NCI-H2081 (cell line): ENCODE results near the gene ZBTB16.
"Not testable (repeated sequence)": the region's sequence is repeated elsewhere in the genome, so short reads cannot be mapped to it uniquely, and the experiment has no call there.

ENCODE experiments used
- DNase-seq, 2 experiments: peaks; one replicate each; lab custom pipeline; 2025; lab: John Stamatoyannopoulos, UW

Gene ZBTB16

DNA sequence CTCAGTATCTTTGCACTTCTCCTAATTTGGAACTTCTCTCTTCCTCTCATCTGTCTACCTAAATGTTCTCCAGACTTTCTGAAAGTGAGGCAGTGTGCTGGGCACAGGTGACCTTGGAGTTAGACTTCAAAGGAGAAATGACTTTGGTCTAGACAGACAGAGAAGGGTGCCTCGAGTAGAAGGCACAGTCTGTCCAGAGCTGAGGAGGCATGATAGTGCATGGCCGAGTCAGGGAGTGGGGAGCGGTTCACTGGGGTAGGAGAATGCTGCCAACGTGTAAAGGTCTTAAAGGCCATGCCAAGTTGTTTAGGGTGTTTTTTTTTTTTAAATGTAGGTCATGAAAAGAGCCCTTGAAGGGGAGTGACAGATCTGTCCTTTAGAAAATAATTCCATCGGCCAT, 17.3 kb upstream of the ZBTB16 start:
- DNase-seq = no peak

DNA sequence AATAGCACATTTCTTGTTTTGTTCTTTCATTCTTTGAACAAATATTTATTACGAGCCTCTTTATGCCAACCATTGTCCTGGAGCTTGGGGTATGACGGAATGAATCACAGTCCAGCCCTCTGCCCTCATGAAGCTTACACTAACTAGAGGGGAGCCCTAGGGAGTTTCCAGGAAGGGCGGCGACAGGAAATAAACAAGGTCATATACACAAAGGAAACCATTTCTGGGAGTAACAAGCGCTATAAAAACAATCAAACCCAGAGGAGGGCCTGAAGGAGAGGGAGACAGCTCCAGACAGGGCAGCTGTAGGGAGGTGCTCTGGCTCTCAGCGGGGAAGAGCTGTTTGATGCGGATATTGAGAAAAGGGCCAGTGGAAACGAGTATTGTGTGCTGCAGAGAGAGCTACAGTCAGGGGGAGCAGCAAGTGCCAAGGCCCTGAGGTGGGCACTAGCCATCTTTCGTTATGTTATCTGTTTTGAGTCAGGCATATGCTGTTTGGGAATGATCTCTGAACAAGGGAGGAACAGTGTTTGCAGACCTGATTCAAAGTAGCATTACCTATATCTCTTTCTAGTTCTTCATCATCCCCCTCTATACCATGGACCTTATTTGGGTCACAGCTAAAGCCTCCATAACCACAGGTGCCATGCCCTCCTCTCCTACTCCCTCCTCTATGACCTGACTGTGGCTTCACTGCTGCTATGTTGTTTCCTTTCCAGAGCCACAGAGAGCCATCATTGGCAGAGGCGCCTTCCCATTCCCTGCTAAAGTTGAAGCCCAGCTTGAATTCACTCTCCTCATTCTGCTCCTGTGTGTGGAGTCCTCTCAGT, 15.3 kb upstream of the ZBTB16 start:
- no peak for DNase-seq

DNA sequence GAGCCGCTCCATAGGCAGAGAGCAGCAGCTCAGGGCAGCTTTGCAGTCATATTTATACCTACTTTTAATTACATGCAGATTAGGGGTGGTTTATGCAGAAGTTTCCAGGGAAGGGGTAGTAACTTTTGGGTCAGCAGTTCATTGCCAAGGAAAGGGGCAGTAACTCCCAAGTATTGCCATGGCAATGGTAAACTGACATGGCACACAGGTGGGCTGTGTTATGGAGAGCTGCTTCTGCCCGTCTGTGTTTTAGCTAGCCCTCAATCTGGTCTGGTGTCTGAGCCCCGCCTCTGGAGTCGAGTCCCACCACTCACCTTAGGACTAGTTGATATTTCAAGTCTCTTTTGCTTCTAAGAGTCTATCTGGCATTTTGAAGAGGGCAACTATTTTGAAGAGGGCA, 12.2 kb upstream of the ZBTB16 start:
- DNase-seq = no peak

DNA sequence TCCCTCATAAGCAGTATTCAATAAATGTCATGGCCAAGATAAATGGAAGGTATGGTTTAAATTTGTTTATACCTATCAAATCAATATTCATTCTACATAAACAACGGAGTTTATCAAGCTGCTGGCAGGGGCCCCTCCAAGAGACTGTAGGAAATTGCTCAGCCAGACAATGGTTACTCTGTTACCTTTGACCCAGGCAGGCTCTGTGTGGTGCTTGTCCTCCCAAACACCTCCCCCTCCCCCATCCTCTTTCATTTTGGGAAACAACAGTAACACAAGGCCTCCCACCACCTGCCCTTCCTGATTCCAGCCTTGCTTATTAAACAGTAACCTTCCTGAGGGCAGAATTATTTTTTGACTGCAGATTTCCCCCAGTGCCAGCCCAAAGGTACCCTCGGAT, 10.5 kb upstream of the ZBTB16 start:
- DNase-seq = no peak

DNA sequence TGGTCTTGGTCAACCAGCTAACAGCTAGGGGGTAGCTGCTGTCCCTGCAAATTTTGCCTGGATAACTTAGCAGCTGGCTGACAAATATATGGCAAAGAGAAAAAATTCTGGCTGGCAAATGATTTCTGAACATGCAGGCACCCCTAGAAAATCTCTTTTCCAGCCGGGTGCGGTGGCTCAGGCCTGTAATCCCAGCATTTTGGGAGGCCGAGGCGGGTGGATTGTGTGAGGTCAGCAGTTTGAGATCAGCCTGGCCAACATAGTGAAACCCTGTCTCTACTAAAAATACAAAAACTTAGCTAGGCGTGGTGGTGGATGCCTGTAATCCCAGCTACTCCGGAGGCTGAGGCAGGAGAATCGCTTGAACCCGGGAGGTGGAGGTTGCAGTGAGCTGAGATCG, 9.7 kb upstream of the ZBTB16 start:
- DNase-seq = not testable (repeated sequence)

DNA sequence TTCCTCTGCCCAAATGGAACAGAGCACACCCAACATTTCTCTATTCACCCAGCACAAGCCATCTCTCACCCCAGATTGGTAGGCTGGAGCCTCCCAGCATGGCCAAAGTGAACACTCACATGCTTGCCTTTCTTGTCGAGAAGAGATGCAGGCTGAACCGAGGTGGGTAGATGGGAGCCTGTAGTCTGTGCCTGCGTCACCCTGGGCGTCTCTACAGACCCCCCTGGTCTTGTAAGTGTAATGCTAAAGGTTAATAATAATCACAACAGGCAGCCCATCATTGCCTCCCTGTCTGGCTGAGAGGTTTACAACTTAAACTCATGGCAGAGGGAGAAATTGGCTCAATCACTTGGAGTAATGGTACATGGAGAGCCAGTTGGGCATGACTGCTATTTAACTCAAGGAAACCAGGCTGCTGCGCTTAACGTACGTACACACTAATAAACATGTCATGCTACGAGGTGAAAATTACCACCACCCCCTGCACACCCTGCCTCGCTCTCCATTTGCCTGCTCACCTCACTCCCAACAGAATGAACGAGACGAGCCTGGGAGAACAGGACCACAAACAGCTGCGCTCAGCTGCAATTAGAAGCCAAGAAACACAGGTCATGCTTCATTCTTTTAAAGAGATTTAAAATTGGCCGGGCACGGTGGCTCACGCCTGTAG, 9.1 kb upstream of the ZBTB16 start:
- DNase-seq = peak; percentile 9 to 23

DNA sequence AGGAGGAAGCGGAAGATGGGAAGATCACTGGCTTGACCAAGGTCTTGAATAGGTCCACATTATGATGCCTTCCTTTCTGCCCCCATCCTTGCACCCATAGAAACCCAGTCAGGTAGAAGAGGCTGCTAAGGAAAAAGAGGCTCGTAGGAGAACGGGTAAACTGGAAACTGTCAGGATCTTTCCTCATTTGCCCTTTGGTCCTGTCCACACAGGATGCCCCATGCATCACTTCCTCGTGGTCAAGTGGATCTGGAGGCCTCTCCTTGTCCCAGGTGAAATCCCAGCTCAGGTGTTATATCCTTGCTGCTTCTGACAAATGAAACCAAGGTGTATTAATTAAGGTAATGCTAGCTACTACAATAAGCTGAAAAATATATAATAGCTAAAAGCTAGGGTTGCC, 8.0 kb upstream of the ZBTB16 start:
- no peak for DNase-seq

DNA sequence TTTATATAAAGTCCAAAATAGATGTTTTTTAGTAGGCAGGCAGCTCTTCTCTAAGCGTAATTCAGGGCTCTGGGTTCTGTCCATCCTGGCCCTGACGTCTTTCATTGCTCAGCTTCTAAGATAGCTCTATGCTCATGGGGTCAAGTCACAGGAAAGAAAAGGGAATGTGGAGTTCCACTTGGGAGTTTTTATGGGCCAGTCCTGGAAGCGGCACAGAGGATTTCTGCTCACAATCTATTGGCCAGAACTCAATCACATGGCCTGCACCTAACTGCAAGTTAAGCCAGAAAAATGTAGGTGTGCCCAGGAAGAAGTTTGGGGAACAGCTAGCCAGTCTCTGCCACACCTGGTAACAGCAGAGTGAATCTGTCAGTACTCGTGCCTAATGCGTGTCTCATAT, 7.4 kb upstream of the ZBTB16 start:
- DNase-seq = no peak

DNA sequence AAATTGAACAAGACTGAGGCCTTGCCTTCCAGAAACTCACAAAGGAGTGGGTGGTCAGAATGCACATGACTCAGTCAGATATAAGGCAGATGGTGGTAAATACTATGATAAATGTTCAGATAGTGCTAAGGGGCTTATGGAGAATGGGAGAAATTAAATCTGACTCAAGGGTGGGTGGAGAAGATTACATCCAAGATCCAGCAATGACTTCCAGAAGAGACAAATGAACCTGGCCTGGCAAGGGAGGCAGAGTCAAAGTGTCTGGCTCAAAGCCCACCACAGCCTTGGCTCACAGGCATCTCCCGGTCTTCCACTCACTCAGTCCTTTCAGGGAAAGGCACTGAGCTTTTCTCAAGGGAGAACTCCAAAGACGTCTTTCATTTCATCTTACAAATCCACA, 6.1 kb upstream of the ZBTB16 start:
- DNase-seq = no peak

DNA sequence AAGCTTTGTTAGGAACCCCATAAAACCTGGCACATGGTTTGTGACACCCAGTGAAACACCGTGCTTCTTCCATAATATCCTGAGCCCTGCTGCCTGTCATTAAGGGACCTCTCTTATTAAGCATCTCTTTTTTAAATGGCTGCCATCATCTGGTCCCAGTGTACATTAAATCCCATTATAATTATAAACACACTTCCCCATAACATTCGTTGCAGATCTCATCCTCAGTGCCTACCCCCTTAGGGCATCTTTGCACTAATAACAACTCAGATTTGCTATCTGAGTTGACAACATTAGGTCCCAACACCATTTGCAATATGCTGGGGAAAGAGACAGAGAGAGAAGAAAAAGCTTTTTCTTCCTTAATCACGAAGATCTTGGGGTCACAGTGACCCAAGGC, 4.7 kb upstream of the ZBTB16 start:
- no peak for DNase-seq

DNA sequence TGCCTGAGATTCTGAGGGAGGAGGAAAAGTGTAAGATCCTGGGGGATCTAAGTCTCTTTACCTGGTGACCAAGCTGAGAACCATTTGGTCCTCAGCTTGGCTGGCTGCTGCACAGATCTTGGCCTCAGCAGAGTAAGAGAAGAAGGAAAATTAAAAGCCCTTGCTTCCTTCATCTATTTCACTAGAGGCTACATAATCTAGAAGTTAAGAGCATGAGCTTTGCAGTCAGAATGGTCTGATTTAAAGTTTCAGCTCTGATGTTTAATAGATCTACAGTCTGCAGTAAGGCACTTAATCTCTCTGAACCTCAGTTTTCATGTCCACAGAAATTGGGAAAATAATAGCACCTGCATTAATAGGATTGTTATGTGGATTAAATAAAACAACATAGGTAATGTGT, 3.1 kb upstream of the ZBTB16 start:
- DNase-seq = no peak

DNA sequence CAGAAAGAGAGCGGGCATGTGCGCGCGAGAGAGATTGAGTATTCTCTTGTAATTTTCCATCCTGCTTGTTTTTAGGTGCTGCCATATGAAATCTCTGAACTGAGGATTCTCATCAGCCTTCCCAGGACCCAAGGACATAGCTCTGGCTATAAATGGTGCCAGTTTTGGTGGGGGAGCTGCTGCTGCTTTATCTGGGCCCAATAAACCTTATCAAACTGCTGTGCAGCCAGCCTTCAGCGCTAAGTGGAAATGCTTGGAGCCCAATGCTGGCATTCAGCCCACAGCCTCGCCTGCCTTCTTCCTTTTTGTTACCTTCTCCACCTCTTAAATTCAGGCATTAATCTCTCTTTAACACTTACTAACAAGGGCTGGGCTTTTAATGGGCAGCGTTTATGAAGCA, 2.4 kb upstream of the ZBTB16 start:
- no peak for DNase-seq

DNA sequence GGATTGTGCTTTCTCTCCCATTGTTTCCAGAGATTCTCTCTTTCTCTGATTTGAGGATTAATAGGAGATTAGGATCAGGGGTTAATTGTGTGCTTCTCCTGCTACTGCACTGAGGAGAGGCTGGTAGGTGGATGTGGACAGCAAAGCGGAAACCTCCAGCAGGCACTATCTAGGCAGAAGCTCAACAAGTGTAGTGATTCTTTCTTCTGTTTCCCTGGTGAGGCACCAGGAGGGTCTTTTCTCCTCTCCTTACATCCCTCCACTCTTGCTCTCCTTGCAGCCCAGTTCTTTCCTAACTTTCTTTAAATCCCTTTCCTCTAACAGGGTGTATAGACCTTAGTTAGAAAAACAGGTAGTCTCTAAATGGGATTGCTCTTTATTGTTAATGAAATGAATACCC, 1.9 kb upstream of the ZBTB16 start:
- DNase-seq = no peak

DNA sequence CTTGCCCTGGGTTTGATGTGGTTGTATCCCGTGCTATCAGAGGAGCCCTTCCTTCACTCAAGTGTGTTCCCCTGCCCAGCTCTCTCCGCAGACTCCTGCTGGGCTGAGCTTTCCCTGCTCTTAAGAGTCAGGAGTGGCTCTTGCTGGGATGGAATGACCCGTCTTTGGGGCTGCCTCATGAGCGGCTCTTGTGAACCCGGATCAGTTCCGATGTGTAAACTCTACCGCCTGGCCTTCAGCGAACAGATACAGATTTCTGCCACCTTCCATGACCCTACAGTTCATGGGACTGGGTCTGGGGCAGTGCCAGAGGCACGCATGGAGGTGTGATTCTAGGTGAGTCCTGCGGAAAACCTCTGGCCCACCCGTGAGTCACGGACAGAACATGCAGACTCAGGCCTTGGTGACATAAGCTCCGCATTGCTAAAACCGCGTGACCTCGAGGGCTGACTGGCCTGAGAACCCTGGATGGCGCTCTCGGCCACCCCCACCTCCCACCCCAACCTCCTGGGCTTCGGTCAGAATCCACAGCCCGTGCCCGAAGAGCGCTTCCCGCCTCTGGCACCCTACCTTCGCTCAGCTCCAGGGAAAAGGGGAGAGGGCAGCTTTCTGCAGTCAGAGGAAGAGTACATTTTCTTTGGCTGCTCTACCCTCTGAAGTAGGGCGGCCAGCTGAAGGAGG, 1.3 kb upstream of the ZBTB16 start:
- DNase-seq = no peak

DNA sequence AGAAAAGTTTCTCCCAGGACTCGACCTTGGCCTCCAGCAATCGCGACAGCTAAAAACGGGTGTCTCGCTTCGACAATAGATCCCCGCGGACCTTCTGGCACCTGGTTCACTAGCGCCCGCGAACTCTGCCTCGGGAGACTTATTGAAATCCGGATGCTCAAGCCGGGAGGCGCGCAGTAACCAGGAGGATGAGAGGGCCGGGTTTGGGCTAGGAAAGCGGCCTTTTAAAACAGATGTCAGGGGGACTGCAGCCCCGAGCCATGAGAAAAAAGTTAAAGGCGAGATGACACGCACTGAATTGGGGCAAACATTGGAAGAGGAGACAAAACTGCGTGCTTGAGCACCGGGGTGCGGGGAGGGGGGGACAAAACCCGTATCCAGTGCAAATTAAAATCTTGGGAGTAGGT, 637 bp upstream of the ZBTB16 start:
- DNase-seq = no peak

DNA sequence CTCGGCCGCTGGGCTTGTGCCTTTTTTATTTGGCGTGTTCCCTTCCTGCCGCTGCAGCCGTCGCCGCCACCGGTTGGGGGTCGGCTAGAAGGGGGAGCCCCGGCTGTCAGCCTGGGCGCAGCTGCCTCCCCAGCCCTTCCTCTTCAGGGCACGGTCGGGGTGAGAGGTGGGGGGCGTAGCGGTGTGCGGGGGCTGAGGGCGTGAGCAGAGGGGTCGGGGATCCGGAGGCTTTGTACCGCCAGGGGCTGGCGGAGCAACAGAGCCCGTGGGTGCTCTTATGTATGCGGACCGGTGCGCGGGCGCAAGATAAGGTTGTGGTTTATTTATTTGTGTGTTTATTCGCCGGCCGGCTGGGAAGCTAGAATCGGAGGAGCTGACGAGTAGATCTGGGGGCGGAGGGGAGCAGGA, 477 bp downstream of the ZBTB16 start:
- DNase-seq = no peak

DNA sequence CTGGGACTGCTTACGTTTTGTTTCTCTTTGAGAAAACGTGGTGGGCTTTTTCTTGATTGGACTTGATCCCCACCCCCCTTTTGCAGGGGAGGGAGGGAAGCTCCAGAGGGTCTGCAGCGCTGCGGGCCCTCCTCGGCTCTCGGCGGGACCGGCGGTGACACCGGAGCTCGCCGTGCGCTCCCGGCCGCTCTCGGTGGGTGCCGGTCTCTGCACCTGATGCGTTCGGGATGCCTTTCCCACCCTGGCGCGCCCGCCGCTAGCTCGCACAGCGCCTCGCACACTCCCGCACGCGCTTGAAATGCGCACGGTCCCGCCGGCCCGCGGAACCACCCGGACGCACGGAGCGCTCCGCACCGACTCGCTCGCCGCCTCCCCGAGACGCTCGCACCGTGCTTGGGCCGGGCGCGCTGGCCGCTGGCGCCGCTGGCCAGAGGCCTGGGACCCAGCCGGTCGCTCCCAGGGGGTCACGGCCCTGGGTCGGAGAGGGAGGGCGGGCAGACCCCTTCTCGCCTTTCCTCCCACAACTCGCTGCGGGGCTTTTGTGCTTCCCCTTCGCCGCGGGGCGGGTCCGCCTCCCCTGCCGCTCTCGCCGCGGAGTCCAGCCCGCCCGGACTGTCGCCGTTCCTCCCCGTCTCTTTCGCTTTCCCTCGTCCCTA, 1.0 kb downstream of the ZBTB16 start:
- peak in 1 of 2 experiments; percentile 7 for DNase-seq

DNA sequence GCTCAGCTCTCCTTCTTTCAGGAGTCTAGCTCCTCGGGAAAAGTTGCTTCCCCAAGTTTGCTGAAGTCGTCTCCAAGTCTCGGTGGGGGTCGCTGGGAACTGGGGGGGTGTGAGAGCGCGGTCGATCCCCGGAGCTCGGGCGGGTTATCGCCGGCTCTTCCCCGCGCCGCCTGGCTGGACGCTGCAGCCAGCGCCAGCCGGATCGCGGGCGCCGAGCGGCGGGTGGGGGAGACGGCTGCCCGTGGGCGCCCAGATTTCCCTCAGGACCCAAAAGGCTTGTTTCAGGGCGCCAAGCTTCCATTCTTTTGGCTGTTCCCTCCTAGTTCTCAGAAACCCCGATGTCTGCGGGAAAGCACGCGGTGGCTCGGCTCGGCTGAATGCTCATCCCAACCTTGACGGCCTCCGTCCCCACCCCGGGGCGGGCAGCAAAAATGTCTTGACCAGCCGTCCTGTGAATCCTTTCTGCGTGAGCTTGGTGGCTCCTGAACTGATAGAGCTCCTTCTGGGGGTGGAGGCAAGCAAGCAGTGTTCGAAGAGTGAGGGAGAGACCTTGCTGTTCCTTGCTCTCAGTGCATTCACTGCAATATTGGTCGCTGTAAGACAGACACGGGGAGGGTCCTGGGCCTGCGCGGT, 1.7 kb downstream of the ZBTB16 start:
- no peak for DNase-seq

DNA sequence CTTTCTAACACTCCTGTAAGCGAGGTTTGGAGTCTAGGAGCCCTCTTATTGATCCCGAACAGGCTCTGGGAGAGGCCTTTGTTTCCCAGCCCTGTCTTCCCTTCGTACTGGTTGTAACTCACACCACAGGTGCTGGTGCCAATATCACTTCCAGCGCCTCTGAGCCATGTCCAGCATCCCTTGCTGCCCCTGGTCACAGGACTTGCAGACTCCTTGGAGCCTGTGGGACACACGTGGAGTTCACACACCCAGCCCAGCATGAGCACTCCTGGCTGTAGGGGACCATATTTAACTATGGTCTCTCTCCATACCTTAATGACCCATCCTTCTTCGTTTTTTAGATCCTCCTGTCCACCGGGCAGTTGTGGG, 2.2 kb downstream of the ZBTB16 start:
- no peak for DNase-seq

DNA sequence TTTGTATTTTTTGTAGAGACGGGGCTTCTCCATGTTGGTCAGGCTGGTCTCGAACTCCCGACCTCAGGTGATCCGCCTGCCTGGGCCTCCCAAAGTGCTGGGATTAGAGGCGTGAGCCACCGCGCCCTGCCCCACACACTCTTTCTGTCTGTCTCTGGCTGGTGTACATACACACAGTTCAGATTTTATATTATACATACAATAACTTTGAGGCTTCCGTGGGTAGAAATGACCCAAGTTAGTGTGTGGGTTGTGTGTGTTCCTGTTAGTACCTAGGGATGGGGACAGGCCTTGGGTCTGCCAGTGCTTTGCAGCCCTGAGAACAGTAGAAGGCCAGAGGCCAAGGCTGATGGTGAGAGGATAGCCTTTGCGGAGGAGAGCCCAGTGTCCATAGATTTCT, 2.8 kb downstream of the ZBTB16 start:
- DNase-seq = no peak

DNA sequence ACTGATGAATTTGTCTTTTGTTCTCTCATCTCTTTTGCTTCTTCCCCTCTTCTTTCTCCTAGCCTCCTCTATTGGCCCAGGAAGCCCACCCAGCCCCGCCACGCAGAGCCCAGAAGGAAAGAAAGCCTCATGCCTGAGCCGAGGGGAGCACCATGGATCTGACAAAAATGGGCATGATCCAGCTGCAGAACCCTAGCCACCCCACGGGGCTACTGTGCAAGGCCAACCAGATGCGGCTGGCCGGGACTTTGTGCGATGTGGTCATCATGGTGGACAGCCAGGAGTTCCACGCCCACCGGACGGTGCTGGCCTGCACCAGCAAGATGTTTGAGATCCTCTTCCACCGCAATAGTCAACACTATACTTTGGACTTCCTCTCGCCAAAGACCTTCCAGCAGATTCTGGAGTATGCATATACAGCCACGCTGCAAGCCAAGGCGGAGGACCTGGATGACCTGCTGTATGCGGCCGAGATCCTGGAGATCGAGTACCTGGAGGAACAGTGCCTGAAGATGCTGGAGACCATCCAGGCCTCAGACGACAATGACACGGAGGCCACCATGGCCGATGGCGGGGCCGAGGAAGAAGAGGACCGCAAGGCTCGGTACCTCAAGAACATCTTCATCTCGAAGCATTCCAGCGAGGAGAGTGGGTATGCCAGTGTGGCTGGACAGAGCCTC, 3.8 kb downstream of the ZBTB16 start:
- DNase-seq = no peak

DNA sequence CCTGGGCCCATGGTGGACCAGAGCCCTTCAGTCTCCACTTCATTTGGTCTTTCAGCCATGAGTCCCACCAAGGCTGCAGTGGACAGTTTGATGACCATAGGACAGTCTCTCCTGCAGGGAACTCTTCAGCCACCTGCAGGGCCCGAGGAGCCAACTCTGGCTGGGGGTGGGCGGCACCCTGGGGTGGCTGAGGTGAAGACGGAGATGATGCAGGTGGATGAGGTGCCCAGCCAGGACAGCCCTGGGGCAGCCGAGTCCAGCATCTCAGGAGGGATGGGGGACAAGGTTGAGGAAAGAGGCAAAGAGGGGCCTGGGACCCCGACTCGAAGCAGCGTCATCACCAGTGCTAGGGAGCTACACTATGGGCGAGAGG, 4.3 kb downstream of the ZBTB16 start:
- no peak for DNase-seq
